Osteocyte (in vitro differentiated cells): ENCODE data around the gene SLF2. TPM values are rescaled to one million over a fixed set of nuclear protein-coding genes. Genes with fewer than 3 reads are reported as not detected.

Experiments used
- DNase-seq: peaks from one replicate; pipeline ENCODE4 v3.0.0; 2021; ENCODE audit warnings: mixed read lengths; ENCODE audit not compliant: unreplicated experiment; ENCODE audit errors: extremely low spot score
- H3K27ac Mint-ChIP-seq: one replicate; pipeline ENCODE4 v1.8.0; 2021; ENCODE audit warnings: mild to moderate bottlenecking, mixed read lengths; ENCODE audit not compliant: unreplicated experiment
- H3K27me3 Mint-ChIP-seq: one replicate; pipeline ENCODE4 v1.8.0; 2021; ENCODE audit warnings: mixed read lengths; ENCODE audit not compliant: unreplicated experiment
- H3K36me3 Mint-ChIP-seq: one replicate; pipeline ENCODE4 v1.8.0; 2021; ENCODE audit warnings: mixed read lengths; ENCODE audit not compliant: unreplicated experiment
- H3K4me1 Mint-ChIP-seq: one replicate; pipeline ENCODE4 v1.8.0; 2021; ENCODE audit warnings: mixed read lengths; ENCODE audit not compliant: unreplicated experiment
- H3K4me3 Mint-ChIP-seq: one replicate; pipeline ENCODE4 v1.8.0; 2021; ENCODE audit warnings: mild to moderate bottlenecking, moderate library complexity, mixed read lengths; ENCODE audit not compliant: unreplicated experiment
- H3K9me3 Mint-ChIP-seq: one replicate; pipeline ENCODE4 v1.8.0; 2021; ENCODE audit warnings: mixed read lengths; ENCODE audit not compliant: unreplicated experiment
- CTCF ChIP-seq: fragments of 200-600 bp; sonication (generic); IDR thresholded peaks from 2 replicates; pipeline ENCODE4 v1.5.0; 2021; ENCODE audit warnings: antibody characterized with exemption, mild to moderate bottlenecking, moderate library complexity
- total RNA-seq: library from RNA; stranded (reverse); gene quantifications from 2 replicates; pipeline ENCODE4 v1.2.1, GENCODE V29; 2021

Gene SLF2
- total RNA-seq, 1 donor from 2014 or later = 28.3 TPM

- H3K4me1 Mint-ChIP-seq = peaks cover 31% of the 10 kb centered on the region
- H3K36me3 Mint-ChIP-seq = peaks cover 5% of the 10 kb centered on the region
- peak overlapping the region; percentile 99 for H3K27ac Mint-ChIP-seq
- H3K4me3 Mint-ChIP-seq = peak overlapping the region; percentile 82
- H3K9me3 Mint-ChIP-seq = no peaks in the 10 kb centered on the region
- H3K27me3 Mint-ChIP-seq = no peaks in the 10 kb centered on the region
- no peak for DNase-seq
- no peak for TF ChIP-seq CTCF
Observed at GRCh38 chr10:100996678-100997359, 84.1 kb downstream of the SLF2 start.

- H3K36me3 Mint-ChIP-seq = peaks cover 5% of the 10 kb centered on the region
- no peaks in the 10 kb centered on the region for H3K9me3 Mint-ChIP-seq
- H3K4me3 Mint-ChIP-seq = peak overlapping the region; percentile 82
- H3K27me3 Mint-ChIP-seq = no peaks in the 10 kb centered on the region
- peak overlapping the region; percentile 99 for H3K27ac Mint-ChIP-seq
- DNase-seq = peak; percentile 94
- H3K4me1 Mint-ChIP-seq = peaks cover 32% of the 10 kb centered on the region
- peak; percentile 95 for TF ChIP-seq CTCF
Observed at GRCh38 chr10:100997360-100998182, 84.8 kb downstream of the SLF2 start.

- H3K4me1 Mint-ChIP-seq = peaks cover 32% of the 10 kb centered on the region
- TF ChIP-seq CTCF = no peak
- DNase-seq = peak; percentile 96
- H3K27me3 Mint-ChIP-seq = no peaks in the 10 kb centered on the region
- H3K27ac Mint-ChIP-seq = peak overlapping the region; percentile 99
- peaks cover 6% of the 10 kb centered on the region for H3K36me3 Mint-ChIP-seq
- H3K9me3 Mint-ChIP-seq = no peaks in the 10 kb centered on the region
- H3K4me3 Mint-ChIP-seq = peak overlapping the region; percentile 82
Observed at GRCh38 chr10:100998183-100998990, 85.6 kb downstream of the SLF2 start.

GRCh38 chr10:100998991-100999741, 86.4 kb downstream of the SLF2 start:
- peak; percentile 97 for TF ChIP-seq CTCF
- peak overlapping the region; percentile 99 for H3K27ac Mint-ChIP-seq
- H3K36me3 Mint-ChIP-seq = peaks cover 10% of the 10 kb centered on the region
- H3K4me1 Mint-ChIP-seq = peaks cover 32% of the 10 kb centered on the region
- peak; percentile 95 for DNase-seq
- H3K27me3 Mint-ChIP-seq = no peaks in the 10 kb centered on the region
- H3K4me3 Mint-ChIP-seq = peak overlapping the region; percentile 82
- no peaks in the 10 kb centered on the region for H3K9me3 Mint-ChIP-seq
